T-helper 17 cell (primary cell): ENCODE data around the gene ATP6V1F. TPM values are rescaled to one million over a fixed set of nuclear protein-coding genes. Genes with fewer than 3 reads are reported as not detected.
A peak's percentile ranks its signal among the peaks of the same experiment; 100 is the strongest.

Experiments
- ATAC-seq: fragments of 150-1000 bp; cut with Tn5 transposase; 2 replicates; pipeline ENCODE4 v1.10.0; 2021; ENCODE audit warnings: mild to moderate bottlenecking, moderate library complexity
- DNase-seq, 3 donors: peaks; one replicate each; pipeline versions ENCODE4 v3.0.0 to v3.0.0-alpha.2; 2020 to 2021
- H3K9me3 ChIP-seq: one replicate; pipeline ENCODE4 v1.7.0; 2013; ENCODE audit warnings: low read length, mild to moderate bottlenecking; ENCODE audit not compliant: control insufficient read depth, poor library complexity, severe bottlenecking
- H3K27ac Mint-ChIP-seq: one replicate; pipeline ENCODE4 v1.8.0; 2022; ENCODE audit warnings: mild to moderate bottlenecking, moderate library complexity, mixed read lengths
- H3K27me3 Mint-ChIP-seq: one replicate; pipeline ENCODE4 v1.8.0; 2022; ENCODE audit warnings: mixed read lengths
- H3K36me3 Mint-ChIP-seq: one replicate; pipeline ENCODE4 v1.8.0; 2022; ENCODE audit warnings: low read depth, mixed read lengths
- H3K4me1 Mint-ChIP-seq: one replicate; pipeline ENCODE4 v1.8.0; 2022; ENCODE audit warnings: mild to moderate bottlenecking, mixed read lengths
- H3K4me3 Mint-ChIP-seq: one replicate; pipeline ENCODE4 v1.8.0; 2022; ENCODE audit warnings: mild to moderate bottlenecking, moderate library complexity, mixed read lengths
- total RNA-seq, 4 donors: library from RNA in 2 of 4; stranded (reverse) in 2 of 4; gene quantifications; one replicate each; pipeline ENCODE4 v1.2.3 and lab custom pipeline; 2022 to 2026

Gene ATP6V1F
- total RNA-seq, 2 donors from 2014 or later, result 62.5 to 68.7 TPM

GRCh38 chr7:128831178-128831993 lies 31.3 kb upstream of the ATP6V1F start:
- peaks cover 11% of the 10 kb centered on the region for H3K4me1 Mint-ChIP-seq
- H3K27ac Mint-ChIP-seq, result no peak overlapping the region
- peak overlapping the region; percentile 67 for H3K4me3 Mint-ChIP-seq
- peaks cover 41% of the 10 kb centered on the region for H3K27me3 Mint-ChIP-seq
- no peaks in the 10 kb centered on the region for H3K9me3 ChIP-seq
- no peaks in the 10 kb centered on the region for H3K36me3 Mint-ChIP-seq
- DNase-seq (no peak), ATAC-seq (peak; percentile 26)

GRCh38 chr7:128831994-128832879 lies 30.4 kb upstream of the ATP6V1F start:
- ATAC-seq, result no peak
- no peak overlapping the region for H3K27ac Mint-ChIP-seq
- peaks cover 11% of the 10 kb centered on the region for H3K4me1 Mint-ChIP-seq
- H3K9me3 ChIP-seq, result no peaks in the 10 kb centered on the region
- peak overlapping the region; percentile 67 for H3K4me3 Mint-ChIP-seq
- H3K36me3 Mint-ChIP-seq, result no peaks in the 10 kb centered on the region
- peaks cover 32% of the 10 kb centered on the region for H3K27me3 Mint-ChIP-seq
- no peak for DNase-seq

- no peaks in the 10 kb centered on the region for H3K36me3 Mint-ChIP-seq
Measured at GRCh38 chr7:128832880-128833147, 29.8 kb upstream of the ATP6V1F start.

GRCh38 chr7:128833148-128833945 lies 29.3 kb upstream of the ATP6V1F start:
- no peak for ATAC-seq

More at GRCh38 chr7:128832880-128833147, 29.8 kb upstream of the ATP6V1F start:
- DNase-seq, result no peak
- H3K4me1 Mint-ChIP-seq, result peaks cover 11% of the 10 kb centered on the region
- H3K27ac Mint-ChIP-seq, result no peak overlapping the region
- ATAC-seq, result no peak
- no peak overlapping the region for H3K4me3 Mint-ChIP-seq
- H3K9me3 ChIP-seq, result no peaks in the 10 kb centered on the region
- peaks cover 26% of the 10 kb centered on the region for H3K27me3 Mint-ChIP-seq

GRCh38 chr7:128833946-128834325 lies 28.7 kb upstream of the ATP6V1F start:
- peaks cover 11% of the 10 kb centered on the region for H3K4me1 Mint-ChIP-seq
- H3K27me3 Mint-ChIP-seq, result peaks cover 17% of the 10 kb centered on the region
- ATAC-seq (no peak), DNase-seq (no peak)
- H3K9me3 ChIP-seq, result no peaks in the 10 kb centered on the region
- no peak overlapping the region for H3K27ac Mint-ChIP-seq
- no peaks in the 10 kb centered on the region for H3K36me3 Mint-ChIP-seq
- no peak overlapping the region for H3K4me3 Mint-ChIP-seq

More at GRCh38 chr7:128833148-128833945, 29.3 kb upstream of the ATP6V1F start:
- no peaks in the 10 kb centered on the region for H3K9me3 ChIP-seq
- no peak for DNase-seq
- Mint-ChIP-seq H3K27ac (no peak overlapping the region), H3K36me3 (no peaks in the 10 kb centered on the region), H3K27me3 (peaks cover 21% of the 10 kb centered on the region), H3K4me1 (peaks cover 11% of the 10 kb centered on the region), H3K4me3 (no peak overlapping the region)

- no peaks in the 10 kb centered on the region for H3K36me3 Mint-ChIP-seq
- H3K27me3 Mint-ChIP-seq, result peaks cover 11% of the 10 kb centered on the region
- no peak overlapping the region for H3K4me3 Mint-ChIP-seq
- no peaks in the 10 kb centered on the region for H3K9me3 ChIP-seq
- no peak for DNase-seq
- ATAC-seq, result no peak
- H3K4me1 Mint-ChIP-seq, result peaks cover 8% of the 10 kb centered on the region
- no peak overlapping the region for H3K27ac Mint-ChIP-seq
Measured at GRCh38 chr7:128835231-128835751, 27.4 kb upstream of the ATP6V1F start.

- peaks cover 5% of the 10 kb centered on the region for H3K4me1 Mint-ChIP-seq
- no peak overlapping the region for H3K27ac Mint-ChIP-seq
- DNase-seq (no peak), ATAC-seq (no peak)
- H3K4me3 Mint-ChIP-seq, result no peak overlapping the region
- no peaks in the 10 kb centered on the region for H3K9me3 ChIP-seq
- peaks cover 7% of the 10 kb centered on the region for H3K27me3 Mint-ChIP-seq
- no peaks in the 10 kb centered on the region for H3K36me3 Mint-ChIP-seq
Measured at GRCh38 chr7:128835790-128836641, 26.6 kb upstream of the ATP6V1F start.

- H3K9me3 ChIP-seq, result no peaks in the 10 kb centered on the region
- Mint-ChIP-seq H3K27ac (no peak overlapping the region), H3K27me3 (no peaks in the 10 kb centered on the region), H3K36me3 (no peaks in the 10 kb centered on the region), H3K4me3 (no peak overlapping the region), H3K4me1 (peaks cover 3% of the 10 kb centered on the region)
- ATAC-seq, result no peak
- DNase-seq, result no peak
Measured at GRCh38 chr7:128836729-128837348, 25.8 kb upstream of the ATP6V1F start.

- ATAC-seq (no peak), DNase-seq (no peak)
- no peaks in the 10 kb centered on the region for H3K9me3 ChIP-seq
- Mint-ChIP-seq H3K27me3 (no peaks in the 10 kb centered on the region), H3K36me3 (no peaks in the 10 kb centered on the region), H3K4me3 (no peak overlapping the region), H3K27ac (no peak overlapping the region), H3K4me1 (peaks cover 5% of the 10 kb centered on the region)
Measured at GRCh38 chr7:128837521-128837921, 25.1 kb upstream of the ATP6V1F start.

GRCh38 chr7:128838109-128838779 lies 24.4 kb upstream of the ATP6V1F start:
- ATAC-seq (no peak), DNase-seq (no peak)
- Mint-ChIP-seq H3K27me3 (no peaks in the 10 kb centered on the region), H3K27ac (no peak overlapping the region), H3K4me1 (peaks cover 5% of the 10 kb centered on the region), H3K36me3 (no peaks in the 10 kb centered on the region), H3K4me3 (no peak overlapping the region)
- H3K9me3 ChIP-seq, result no peaks in the 10 kb centered on the region

GRCh38 chr7:128838981-128839731 lies 23.5 kb upstream of the ATP6V1F start:
- DNase-seq, result no peak
- no peak overlapping the region for H3K27ac Mint-ChIP-seq

More at GRCh38 chr7:128838981-128839731, 23.5 kb upstream of the ATP6V1F start:
- ATAC-seq, result no peak
- Mint-ChIP-seq H3K36me3 (no peaks in the 10 kb centered on the region), H3K4me1 (peaks cover 5% of the 10 kb centered on the region), H3K4me3 (no peak overlapping the region), H3K27me3 (no peaks in the 10 kb centered on the region)
- no peaks in the 10 kb centered on the region for H3K9me3 ChIP-seq
